ENCODE measurements around the gene CXCL5.
A peak's percentile ranks its signal among the peaks of the same experiment; 100 is the strongest.

CXCL5 gene

GRCh38 chr4:73998040-73999011, at the start of gene CXCL5:
CXCL5 (minus strand) TSS chr4:73998677; CDS start chr4:73998581, 96 bp downstream.
- no peak for DNase-seq

DNA sequence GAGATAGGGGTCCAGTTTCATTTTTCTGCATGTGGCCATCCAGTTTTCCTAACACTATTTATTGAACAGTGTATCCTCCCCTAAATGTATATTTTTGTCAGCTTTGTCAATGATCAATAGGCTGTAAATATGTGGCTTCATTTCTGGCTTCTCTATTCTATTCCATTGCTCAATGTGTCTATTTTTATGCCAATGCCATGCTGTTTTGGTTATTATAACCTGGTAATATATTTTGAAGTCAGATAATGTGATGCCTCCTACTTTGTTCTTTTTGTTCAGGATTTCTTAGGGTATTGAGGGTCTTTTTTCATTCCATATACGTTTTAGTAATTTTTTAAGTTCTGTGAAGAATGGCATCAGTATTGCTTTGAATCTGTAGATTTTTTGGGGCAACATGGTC, 48.7 kb upstream of the CXCL5 start:
- DNase-seq, result no peak

- DNase-seq, result no peak
Measured at GRCh38 chr4:74045772-74046171, 47.3 kb upstream of the CXCL5 start.

DNA sequence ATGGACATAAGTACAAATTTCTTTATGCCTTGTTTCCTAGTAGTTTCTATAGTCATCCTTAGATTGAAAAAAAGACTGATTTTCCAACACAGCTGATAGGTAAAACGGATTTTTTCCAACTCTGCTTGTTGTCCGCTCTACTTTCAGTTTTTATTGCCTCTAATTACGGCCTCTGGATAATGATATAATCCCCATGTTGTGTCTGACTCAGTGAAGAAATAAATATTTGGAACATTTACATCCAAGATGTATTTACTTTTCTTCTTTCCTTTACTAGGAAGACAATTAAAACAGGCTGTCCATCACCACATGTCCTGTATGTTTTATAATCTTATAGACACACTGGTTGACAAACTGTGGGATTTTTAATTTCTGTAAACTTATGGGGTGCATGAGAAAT, 46.8 kb upstream of the CXCL5 start:
- DNase-seq, result no peak

DNA sequence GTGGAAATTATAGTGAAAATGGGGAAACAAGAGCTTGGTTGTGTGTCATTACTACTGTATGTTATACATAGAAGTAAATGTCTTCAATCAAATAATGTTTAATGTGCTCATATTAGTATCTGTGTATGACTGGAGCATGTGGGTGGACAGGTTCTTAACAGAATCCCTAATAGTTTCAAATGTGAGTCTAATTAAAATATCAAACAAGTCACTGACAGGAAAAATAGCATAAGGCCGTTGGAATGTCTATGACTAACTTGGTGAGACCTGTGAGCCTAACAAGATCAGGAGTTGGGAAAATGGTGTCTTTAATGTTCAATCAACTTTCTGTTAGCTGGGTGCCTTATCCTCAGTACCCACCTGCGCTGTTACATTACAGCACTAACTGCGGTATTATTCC, 46.2 kb upstream of the CXCL5 start:
- DNase-seq, result no peak

DNA sequence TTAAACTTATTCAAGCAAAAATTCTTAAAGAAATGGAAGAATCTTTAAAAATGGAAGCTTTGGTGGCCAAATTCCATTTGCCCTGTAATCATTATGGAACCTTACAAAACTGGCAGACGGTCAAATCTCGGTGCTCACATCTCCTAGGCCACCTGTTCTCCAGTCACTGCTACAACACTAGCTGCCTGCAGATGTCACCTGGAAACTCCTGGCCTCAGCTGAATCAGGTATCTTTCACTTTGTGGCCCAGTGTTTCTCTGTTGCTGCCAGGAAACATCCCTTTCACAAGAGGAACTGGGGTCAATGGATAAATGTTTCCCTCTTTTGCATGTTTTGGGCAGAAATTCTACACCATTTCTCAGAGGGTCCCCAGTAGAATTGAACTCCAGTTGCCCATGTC, 44.2 kb upstream of the CXCL5 start:
- no peak for DNase-seq

DNA sequence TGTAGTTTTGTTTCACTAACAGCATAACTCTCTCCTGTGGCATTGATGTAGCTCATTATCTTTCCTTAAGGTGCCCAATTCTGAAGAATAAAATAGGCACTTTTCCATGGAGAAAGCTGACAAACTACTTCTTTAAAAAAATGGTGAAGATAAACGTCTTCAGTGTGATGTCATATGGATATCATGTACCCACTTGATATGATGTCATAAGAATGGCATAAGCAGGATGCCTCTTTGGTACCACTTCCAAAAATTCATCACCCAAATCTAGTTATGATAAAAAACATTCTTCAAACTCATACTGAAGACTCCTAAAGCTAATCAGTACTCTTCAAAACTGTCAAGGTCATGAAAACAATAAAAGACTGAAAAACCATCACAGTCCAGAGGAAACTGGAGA, 42.9 kb upstream of the CXCL5 start:
- DNase-seq, result no peak

DNA sequence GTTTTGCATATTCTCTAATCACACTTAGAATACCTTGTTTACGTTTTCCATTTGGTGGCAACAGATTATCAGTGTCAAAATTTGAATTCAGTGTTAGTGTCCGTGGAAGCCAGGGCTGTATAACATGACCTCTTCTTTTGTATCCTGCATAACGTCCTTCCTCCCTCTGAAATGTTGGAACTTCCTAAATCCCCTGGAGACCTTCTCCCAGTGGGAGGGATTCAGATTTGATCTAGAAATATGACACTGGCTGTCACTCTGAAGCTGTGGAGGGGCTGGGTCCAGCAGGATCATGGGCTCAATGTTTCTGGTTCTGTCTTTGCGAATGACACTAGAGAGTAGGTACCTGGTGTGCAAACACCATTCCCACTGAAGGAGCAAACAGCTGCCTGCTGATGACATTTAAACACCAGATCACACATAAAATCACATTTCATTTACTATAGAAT, 40.9 kb upstream of the CXCL5 start:
- DNase-seq, result peak; percentile 50

DNA sequence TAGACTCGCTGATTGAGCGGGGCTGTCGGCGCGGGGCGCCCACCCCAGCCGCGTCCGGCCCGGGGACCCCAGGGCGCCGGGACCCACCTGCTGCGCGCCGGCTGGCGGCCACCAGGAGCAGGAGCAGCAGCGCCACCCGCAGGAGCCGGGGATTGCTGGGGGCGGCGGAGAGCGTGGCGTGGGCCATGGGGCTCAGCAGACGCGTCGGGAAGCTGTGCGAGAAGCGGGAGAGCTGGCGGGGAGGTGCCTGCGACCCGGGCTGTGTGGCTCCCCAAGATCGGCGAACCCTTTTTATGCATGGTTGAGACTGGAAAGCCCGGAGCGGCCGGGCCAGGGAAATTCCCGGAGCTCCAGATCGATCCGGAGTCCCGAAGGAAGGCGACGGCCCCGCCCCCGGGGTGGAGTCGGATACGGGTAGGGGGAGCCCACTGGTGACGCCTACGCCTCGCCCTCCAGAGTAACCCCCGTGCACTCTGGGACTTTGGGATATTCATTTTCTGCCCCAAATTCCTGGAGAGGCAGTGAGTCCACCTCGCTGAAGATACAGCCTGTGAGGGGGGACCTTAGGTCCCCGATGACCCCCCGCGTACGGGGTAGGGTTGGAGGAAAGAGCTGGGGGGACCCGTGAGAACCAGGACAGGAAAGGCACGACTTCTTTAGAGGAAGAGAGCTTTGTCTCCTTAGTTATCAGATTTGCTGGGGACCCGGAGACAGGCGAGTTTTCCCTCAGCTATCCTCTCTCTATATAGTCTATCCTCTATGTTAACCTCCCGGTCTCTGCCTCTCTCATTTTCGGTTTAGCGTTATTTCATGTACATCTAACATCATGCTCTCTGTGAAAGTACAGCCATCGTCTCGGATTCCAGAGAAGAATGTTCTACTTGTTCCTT, 40.2 kb upstream of the CXCL5 start, which contains the start of gene CXCL3:
TSS of gene CXCL3 (minus strand) at position 265 of the 890 bp plus-strand sequence. CDS start at position 187, 78 bp downstream.
- DNase-seq, result peak; percentile 87

DNA sequence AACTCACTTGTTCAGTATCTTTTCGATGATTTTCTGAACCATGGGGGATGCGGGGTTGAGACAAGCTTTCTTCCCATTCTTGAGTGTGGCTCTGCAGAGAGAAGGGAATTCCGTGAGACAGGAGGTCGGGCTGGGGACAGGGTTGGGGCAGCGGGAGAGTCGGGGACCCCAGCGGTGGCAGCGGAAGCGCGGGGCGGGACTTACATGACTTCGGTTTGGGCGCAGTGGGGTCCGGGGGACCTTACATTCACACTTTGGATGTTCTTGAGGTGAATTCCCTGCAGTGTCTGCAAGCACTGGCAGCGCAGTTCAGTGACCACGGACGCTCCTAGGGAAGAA, 39.6 kb upstream of the CXCL5 start:
- no peak for DNase-seq

GRCh38 chr4:74037076-74037955, 38.8 kb upstream of the CXCL5 start:
- peak; percentile 40 for DNase-seq

- DNase-seq, result no peak
Measured at GRCh38 chr4:74033739-74034138, 35.3 kb upstream of the CXCL5 start.

DNA sequence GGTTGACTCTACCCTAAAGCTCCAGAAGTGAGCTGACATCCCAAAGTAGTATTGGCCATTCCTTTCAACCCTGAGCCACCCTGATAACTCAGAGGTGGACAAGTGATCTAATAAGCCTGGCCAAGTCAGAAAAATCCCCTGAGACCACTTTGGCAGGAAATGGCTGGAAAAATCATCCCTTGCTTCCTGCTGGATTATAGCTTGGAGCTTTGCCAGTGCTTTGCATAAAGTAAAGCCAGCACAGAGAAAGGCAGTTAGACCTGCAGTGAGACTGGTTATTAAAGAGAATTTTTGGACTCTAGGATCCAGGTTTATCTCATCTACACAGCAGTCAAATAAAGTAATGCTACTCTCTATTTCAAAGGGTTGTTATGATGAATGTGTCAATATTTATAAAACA, 33.6 kb upstream of the CXCL5 start:
- no peak for DNase-seq

- no peak for DNase-seq
Measured at GRCh38 chr4:74031576-74031975, 33.1 kb upstream of the CXCL5 start.

DNA sequence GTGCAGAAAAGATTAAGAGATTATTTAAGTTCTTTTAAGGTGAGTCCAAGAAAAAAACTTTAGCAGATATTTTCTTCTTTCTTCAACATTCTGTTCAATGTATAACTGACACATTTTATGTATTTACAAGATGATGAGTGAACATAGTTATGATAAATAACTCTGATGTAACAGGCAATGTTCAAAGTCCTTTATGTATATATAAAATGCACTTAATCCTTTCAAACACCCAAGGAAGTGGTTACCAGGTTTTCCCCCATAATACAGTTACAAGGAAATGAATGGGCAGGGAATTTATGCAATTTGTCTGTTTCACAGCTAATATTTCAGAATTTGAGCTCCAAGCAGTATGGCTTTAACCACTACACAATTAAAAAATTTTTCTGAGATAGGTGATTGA, 31.8 kb upstream of the CXCL5 start:
- DNase-seq, result no peak

DNA sequence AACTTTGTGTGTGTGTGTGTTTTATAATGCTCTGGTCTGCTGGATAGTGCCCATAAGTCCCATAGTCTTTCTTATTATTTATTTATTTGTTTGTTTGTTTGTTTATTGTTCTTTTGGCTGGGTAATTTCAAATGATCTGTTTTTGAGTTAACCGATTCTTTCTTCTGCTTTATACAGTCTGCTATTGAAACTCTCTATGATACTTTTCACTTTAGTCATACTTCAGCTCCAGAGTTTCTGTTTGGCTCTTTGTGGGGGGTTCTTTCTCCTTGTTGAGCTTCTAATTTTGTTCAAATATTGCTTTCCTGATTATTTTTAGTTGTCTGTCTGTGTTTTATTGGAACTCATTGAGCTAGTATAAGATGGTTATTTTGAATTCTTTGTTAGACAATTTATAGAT, 30.0 kb upstream of the CXCL5 start:
- DNase-seq, result no peak

DNA sequence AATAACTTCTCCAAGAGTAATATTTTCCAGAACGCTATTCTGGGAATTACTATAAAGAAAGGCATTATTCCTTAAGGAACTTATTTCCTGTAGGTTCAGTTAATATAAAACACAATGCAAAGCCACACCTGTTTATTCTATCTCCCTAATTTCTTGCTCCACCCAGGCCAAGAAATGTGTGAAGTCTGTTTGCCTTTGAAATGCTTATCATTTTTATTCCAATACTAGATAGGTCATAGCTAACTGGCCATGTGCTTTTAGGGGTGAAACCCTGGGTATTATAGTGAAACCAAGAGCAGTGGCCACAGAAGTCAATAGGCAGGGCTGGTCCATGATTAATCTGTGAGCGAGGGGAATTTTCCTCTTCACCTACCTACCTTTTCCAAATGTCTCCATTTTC, 25.2 kb upstream of the CXCL5 start:
- DNase-seq, result no peak

- no peak for DNase-seq
Measured at GRCh38 chr4:74021601-74022000, 23.1 kb upstream of the CXCL5 start.

DNA sequence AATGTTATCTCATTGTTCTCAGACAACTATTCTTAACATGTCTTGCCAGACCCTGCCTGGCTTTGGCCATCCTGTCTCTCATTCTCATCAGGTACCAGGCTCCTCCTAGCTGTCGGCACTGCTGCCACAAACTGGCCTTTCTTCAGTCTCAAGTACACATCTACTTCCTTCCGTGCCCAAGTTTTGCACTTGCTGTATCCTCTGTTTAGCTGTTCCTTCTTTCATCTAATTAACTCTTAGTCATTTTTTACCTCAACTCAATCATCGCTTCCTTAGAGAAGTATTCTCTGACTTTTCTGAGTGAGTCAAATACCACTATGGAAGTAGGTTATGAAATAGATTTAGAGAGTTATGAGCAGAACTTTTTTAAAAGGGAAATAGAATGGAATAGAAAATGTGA, 20.3 kb upstream of the CXCL5 start:
- DNase-seq, result no peak

- no peak for DNase-seq
Measured at GRCh38 chr4:74018116-74018515, 19.6 kb upstream of the CXCL5 start.

DNA sequence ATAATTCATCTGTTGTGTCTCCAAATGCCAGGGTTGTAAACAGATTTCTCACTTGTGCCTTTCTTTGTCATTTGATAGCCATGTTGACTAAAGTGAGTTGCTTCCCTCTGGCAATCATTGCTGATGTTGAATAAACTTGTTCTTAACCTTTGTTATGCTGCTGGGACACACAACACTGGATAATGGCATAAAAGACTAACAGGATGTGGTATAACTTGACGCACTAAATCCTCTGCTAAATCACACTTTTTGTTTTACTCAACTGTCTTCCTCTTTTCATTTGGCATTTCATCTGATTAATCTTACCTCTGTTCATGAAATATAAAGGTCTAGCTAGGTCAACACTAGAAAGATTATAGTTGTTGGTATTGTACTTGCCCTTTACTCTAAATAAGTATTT, 17.6 kb upstream of the CXCL5 start:
- no peak for DNase-seq

DNA sequence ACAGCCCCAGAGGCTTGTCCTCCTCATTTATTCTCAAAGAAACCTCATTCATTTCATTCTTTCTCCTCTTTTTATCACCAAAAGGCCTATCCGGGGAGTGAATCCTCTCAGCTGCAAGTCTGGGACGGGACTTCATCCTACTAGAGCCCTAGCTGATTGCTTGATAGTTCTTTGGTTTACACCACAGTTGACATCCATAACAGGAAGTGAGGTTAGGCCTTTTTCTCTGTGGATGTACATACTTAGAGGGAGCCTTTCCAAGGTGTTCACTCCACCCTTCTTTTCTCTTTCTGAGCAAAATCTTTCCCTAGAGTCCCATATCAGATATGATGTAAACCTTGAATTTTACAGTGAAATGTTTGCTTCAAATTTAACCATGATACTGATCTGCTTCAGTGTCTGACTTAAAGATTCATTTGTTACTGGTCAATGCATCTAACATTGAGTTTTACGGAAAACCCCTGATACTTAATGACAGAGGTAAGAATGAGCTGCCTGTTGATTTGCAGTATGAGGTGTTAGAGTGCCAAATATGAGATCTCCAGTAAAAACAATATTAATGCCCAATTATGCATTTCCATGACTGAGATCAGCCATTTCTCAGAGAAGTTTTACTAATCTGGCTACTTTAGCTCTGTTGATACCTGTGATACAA, 16.8 kb upstream of the CXCL5 start:
- DNase-seq, result no peak
